Activated naive CD8-positive, alpha-beta T cell treated with anti-CD3 and anti-CD28 coated beads, Interleukin-2, amount 50 U/mL, for 16 hours (primary cell): ENCODE results near the gene HDAC3.

Source experiments
- DNase-seq: peaks from one replicate; pipeline ENCODE4 v3.0.0-alpha.2; 2020; ENCODE audit warnings: low read depth, low spot score

Gene HDAC3

DNA sequence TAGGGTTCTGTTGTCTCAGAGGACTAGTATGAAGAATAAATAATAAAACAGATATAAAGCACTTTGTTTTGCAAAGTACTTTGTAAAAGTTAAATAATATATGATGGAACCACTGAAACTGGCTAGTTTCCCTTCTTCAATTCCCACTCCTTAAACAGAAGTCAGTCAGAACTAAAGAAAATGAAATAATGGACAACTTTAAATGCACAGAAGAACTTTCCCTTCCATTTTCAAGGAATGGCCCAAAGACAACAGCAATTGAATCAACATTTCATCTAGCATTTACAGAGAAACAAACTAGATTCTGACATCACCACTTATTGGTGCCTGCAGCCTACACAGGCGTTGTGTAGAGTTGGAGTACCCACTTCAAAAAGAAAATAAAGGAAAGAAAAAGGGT is 34.0 kb downstream of the HDAC3 start:
- DNase-seq = no peak

DNA sequence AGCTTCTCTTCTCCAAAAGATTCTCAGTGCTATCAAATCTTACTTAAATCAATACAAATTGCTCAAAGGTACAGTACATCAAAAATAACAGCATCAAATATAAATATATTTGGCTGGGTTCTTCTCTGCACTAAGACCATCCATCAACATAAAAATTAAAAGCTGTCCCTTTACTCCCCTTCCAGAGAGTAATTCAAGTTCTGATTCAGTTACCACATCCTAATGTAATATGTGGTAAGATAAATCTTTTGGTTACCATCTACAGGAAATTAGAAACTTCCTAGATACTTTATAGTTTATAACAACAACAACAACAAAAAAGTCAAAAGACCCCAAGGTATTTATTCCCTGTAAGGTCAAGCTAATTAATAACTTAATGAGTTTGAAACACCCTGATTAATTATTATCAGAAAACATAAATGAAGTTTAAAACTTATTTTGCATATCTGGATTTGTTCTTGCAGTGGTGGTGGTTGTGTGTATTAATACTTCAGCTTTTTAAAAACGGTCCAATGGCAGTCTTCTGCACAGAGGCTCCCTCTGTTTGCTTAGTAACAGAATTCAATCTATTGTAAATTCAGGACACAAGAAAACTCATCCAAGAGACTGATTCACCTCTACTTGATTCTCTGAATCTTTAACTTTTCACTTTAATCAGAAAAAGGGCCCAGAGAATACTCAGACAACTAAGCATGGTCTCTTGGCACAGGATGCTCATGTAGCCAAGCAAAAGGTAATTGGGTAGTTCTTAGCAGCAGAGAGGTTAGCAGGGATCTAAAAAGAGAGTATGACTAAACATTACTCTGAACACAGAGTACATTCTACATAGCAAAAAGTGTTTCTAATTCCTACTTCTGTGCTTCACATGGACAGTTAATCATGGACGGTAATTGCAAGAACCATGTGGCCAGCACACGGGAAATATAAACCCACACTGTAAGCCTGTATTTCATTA is 38.0 kb downstream of the HDAC3 start:
- no peak for DNase-seq

DNA sequence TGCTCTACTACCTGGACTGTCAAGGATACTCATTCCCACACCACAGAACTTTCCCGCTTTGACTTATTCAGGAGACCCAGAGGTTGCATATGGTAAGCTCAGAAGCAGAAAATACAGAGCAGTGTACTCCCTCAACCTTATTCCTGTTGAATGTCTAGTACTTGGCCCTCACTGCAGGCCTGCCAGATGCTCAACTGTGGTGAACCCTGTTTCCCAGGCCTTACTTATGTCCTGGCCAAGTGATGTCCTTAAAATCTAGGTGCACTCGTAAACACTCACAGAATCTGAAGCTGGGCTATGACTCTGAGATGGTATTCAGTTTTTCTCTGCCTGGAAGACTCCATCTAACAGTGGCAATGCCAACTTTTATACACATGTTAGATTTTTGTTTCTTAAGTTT is 38.8 kb downstream of the HDAC3 start:
- DNase-seq = no peak

DNA sequence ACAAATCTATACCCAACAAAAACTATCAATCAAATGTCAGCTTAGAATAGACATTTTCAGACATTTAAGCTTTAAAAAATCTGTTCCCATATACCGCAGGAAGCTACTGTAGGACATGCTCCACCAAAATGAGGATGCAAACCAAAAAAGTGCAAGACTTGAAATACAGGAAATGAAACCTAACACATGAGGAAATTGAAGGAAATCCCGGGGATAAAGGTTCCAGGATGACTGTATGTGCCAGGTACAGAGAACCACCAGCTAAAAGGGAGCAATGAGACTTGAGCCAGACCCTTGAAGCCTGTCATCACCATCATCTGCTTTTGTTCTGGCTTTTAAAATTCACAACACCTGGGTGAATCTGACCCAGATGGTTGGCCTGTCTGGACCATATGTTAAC is 39.3 kb downstream of the HDAC3 start:
- DNase-seq = no peak

DNA sequence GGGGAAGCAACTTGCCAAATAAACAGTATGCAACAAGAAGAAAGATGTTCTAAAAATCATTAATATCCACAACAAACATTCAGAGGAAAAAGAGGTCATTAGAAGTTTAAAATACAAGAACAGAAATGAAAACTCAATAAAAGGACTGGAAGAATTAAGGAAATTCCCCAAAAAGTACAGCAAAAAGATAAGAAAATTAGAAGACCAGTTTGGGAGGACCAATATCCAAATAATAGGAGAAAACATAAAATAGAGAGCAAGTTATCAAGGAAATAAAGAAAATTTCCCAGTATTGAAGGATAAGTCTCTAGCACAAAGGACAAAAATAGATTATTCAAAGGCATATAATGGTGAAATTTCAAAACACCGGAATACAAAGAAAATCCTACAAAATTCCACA is 39.8 kb downstream of the HDAC3 start:
- no peak for DNase-seq

DNA sequence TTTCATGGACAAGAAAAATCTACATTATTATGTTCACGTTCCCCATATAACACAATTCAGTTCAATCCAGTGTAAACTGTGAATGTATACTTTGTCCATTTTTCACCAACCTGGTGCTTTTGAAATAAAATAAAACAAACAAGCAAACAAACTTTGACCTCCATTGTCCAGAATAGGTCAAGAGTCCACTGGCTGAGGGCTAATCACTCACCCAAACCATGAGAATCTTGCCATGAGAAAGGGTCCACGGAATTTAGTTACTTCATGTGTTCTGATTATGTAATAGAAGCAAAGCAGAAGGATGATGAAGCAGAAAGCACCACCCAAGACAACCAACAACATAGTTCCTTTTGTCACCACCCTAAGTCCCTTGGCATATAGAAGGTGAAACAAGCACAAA is 46.5 kb downstream of the HDAC3 start:
- DNase-seq = no peak

DNA sequence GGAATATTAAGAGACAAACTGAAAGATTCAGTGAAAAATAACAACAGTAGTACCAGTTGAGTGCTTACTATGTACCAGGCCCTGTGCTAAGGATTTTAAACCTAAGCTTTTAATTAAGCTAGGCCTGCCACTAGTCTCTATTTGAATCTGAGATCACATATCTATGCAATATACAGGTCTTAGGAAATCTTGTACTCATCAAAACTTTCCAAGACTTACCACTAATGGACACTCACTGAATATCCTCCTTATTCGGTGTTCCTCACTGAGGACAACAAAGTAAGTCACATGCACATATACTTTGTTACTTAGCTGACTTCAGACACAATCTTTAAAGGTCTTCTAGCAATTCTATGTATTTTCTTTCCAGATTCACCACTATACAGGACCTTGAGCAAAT is 50.4 kb downstream of the HDAC3 start:
- DNase-seq = no peak

DNA sequence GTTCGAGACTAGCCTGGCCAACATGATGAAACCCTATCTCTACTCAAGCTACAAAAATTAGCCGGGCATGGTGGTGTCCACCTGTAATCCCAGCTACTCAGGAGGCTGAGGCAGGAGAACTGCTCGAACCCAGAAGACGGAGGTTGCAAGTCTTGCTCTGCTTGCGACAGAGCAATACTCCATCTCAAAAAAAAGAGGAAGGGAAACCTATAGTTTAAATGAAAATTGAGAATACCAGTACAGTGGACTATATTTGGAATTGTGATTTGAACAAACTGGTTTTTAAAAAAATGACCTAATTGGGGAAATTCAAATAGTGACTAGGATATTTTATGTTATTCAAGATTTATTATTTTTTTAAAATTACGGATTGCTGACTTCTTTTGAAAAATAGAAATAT is 51.1 kb downstream of the HDAC3 start:
- no peak for DNase-seq

DNA sequence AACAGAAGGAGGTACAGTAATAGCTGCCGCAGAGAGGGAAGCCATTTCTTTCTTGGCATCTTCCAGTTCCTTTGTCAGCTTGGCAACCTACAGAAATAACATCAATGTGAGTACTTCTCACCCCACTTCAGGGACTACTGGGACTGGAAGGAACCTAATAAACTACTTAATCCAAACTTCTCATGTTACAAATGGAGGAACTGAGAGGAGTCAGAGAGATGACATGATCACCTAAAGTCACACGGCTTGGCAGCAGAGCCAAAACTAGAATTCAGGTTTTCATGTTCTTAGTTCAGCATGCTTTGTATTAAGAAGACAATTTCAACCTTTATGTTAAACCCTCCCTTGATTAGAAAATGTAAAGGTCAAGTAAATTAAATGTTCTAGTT is 62.5 kb downstream of the HDAC3 start:
- DNase-seq = no peak

DNA sequence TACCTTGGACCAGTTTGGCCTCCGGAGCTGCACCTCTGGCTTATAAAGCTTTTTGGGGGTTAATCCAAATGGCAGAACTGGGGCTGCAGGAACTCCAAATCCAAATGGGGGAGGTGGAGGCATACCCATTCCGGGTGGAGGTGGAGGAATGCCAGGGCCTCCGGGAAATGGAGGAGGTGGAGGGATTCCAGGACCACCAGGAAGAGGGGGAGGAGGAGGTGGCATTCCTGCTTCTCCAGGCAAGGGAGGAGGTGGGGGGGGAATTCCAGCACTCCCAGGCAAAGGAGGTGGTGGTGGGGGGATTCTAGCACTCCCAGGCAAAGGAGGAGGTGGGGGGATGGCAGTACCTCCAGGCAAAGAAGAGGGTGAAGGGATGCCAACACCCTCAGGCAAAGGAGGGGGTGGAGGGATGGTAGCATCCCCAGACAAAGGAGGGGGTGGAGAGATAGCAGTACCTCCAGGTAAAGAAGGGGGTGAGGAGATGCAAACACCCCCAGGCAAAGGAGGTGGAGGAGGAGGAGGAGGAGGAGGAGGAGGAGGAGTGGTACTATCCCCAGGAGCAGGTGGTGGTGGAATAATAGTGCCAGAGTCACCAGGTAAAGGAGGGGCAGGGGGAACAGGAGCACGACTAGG is 63.0 kb downstream of the HDAC3 start:
- DNase-seq = no peak
